HL-60 (cell line): Measurements from ENCODE around the gene YJEFN3.

Experiments used
- DNase-seq, 2 experiments: peaks; one replicate each; pipeline ENCODE4 v3.0.0-alpha.2; 2010 to 2020; ENCODE audit warnings: low read depth in 1 of 2, low spot score in 1 of 2
- H3K27ac ChIP-seq: fragments of 250-450 bp; sonication (Bioruptor Pico); replicated peaks from 2 replicates; pipeline ENCODE4 v1.5.1; 2020; ENCODE audit warnings: mild to moderate bottlenecking, moderate library complexity
- H3K27me3 ChIP-seq: fragments of 250-450 bp; sonication (Bioruptor Pico); 2 replicates; pipeline ENCODE4 v1.5.1; 2021; ENCODE audit warnings: mild to moderate bottlenecking, moderate library complexity; ENCODE audit not compliant: insufficient read depth, poor library complexity, severe bottlenecking
- H3K4me3 ChIP-seq: replicated peaks from 2 replicates; pipeline ENCODE4 v1.5.1; 2011; ENCODE audit warnings: mild to moderate bottlenecking, control low read depth, low read length; ENCODE audit not compliant: insufficient read depth
- CTCF ChIP-seq: IDR thresholded peaks from one replicate; pipeline ENCODE4 v1.5.1; 2011; ENCODE audit warnings: low read length, control low read depth, inconsistent platforms; ENCODE audit not compliant: insufficient read depth
- GABPA ChIP-seq: IDR thresholded peaks from 2 replicates; pipeline ENCODE4 v1.6.1; 2012; ENCODE audit warnings: low read depth
- POLR2AphosphoS5 ChIP-seq: IDR thresholded peaks from 2 replicates; pipeline ENCODE4 v1.6.1; 2012; ENCODE audit warnings: low read depth
- REST ChIP-seq: IDR thresholded peaks from 2 replicates; pipeline ENCODE4 v1.6.1; 2012; ENCODE audit warnings: low read depth; ENCODE audit not compliant: insufficient replicate concordance
- SPI1 ChIP-seq: IDR thresholded peaks from 2 replicates; pipeline ENCODE4 v1.6.1; 2012; ENCODE audit warnings: low read depth, mild to moderate bottlenecking, borderline replicate concordance

The YJEFN3 gene

GRCh38 chr19:19545707-19546106 lies 17.0 kb downstream of the YJEFN3 start:
- Histone ChIP-seq H3K27ac (no peak overlapping the region), H3K4me3 (no peak overlapping the region), H3K27me3 (no peaks in the 10 kb centered on the region)
- no peak for DNase-seq
- TF ChIP-seq SPI1 (no peak), REST (no peak), POLR2AphosphoS5 (no peak), GABPA (no peak), CTCF (no peak)

- H3K27me3 ChIP-seq, result no peaks in the 10 kb centered on the region
- no peak overlapping the region for H3K4me3 ChIP-seq
- no peak for DNase-seq
- TF ChIP-seq GABPA (no peak), SPI1 (no peak), CTCF (no peak), REST (no peak), POLR2AphosphoS5 (no peak)
- no peak overlapping the region for H3K27ac ChIP-seq
Measured at GRCh38 chr19:19546751-19547162, 18.0 kb downstream of the YJEFN3 start.

GRCh38 chr19:19547674-19548336 lies 19.1 kb downstream of the YJEFN3 start:
- Histone ChIP-seq H3K27me3 (no peaks in the 10 kb centered on the region), H3K27ac (peak overlapping the region; percentile 72; the same call in 1 of the 2 replicates), H3K4me3 (no peak overlapping the region)
- DNase-seq, result no peak
- TF ChIP-seq SPI1 (no peak), GABPA (no peak), REST (no peak), CTCF (no peak), POLR2AphosphoS5 (no peak)
